ENCODE data around the gene SLC9A3.

SLC9A3 gene

DNA sequence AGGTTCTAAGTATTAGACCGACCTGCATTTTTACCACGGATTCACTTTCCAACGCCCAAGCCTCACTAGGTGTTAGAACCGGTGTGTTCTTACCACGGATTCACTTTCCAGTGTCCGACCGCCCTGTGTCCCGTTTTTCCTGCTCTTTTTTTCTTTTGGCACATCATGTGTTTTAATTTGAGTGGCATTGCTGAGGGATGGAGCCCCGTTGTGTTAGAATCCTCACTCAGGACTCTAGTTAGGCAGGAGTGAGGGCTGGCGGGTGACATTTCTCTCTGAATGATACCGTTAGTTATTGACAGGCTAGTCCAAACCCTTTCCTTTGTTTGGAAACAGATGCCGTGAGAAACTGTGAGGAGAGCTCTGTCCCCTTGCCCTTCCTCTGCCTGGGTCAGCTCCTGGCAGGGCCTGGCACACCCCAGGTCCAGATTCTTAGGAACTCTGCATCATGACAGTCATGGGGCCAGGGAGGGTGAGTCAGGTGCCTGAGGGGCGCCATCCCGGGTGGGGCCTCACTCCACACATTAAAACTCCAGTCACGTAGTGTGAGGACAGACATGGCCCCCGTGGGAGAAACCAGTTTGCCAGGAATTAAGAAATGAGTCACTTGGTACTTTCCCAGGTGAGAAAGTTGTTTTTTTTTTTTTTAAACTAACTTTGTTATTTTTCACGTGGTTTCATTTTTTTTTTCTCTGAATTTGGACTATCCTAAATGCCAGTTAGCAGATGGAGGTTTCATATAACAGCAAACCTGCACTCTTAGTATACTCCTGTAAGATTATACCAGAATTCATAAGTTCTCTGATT, 65.5 kb downstream of the SLC9A3 start:
- no peak for DNase-seq (ENCODE audit: low read depth)

DNA sequence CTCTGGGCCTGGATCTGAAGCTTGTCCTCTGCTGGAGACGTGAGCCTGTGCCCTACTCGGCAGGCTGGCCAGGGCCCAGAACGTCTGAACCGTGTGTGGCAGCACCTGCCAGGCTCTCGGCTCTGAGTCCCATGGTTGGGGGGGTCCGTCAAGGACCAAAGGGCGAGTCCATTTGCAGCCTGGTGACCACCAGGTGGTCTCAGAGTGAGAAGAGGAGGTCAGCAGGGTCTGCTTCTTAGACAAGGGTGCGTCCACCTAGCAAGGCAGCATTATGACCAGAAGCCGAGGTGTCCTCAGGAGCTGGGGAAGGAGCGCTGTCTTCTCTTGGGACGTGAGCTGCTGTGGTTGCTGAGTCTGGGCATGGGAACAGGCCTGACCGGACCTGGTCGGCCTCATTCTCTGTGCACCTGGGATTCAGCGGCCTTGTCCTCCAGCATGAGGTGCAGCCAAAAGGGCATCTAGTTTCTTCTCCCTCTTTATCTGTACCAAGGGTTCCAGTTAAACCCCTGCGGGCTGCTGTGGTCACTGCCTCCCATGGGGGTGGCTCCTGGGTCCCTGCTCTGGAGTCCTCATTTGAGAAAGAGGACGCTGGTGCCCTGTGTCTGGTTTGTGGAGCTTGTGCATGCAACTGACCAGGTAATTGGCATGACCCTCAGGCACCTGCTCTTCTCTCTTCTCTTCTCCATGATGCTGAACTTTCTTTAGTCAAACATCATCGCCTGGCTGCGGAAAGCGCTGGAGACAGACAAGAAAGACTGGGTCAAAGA, 66.9 kb downstream of the SLC9A3 start:
- no peak for DNase-seq (ENCODE audit: low read depth)

DNA sequence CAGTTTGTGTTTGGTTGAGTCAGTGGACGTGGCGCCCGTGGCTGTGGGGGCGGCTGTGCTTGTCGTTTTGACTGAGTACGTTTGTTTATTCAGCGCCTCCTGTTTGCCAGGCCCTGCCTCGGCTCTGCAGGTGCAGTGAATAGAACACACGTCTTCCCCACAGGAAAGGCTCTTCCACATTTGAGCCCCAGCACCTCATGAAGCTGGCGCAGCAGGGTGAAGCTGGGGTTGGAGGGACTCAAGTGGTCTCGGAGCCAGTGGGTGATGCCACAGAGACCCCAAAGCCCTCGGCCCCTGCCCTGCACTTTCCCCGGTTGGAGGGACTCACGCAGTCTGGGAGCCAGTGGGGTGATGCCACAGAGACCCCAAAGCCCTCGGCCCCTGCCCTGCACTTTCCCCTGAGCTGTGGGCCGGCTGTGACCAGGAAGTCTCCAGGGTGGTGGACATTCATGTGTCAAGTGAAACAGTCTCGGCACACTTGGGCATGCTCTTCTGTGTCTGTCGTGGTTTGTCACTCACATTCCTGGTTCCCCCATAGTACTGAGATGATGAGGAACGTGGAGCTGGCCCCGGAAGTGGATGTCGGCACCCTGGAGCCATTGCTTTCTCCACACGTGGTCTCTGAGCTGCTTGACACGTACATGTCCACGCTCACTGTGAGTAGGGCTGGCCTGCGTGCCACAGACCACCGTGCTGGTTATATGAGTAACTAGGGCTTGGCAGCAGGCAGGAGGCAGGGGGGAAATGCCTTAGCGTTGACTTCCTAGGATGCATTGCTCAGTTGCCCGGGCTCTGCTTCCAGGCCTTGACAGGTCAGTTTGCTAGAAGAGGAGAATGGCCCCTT, 67.7 kb downstream of the SLC9A3 start:
- DNase-seq (ENCODE audit: low read depth), result no peak

DNA sequence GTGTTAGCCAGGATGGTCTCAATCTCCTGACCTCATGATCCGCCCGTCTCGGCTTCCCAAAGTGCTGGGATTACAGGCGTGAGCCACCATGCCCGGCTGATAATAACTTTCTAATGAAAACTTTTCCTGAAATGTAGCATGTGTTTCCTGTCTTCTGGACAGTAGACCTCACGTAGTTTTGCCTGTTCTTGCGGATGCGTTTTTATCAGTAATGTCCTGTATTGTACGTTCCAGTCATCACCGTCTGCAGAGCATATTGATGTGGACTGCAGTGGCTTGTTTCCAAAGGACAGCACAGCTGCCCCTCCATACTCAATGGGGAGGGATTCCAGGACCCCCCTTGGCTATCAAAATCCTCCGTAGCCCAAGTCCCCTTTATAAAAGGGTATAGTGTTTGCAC, 68.4 kb downstream of the SLC9A3 start:
- DNase-seq (ENCODE audit: low read depth), result no peak

DNA sequence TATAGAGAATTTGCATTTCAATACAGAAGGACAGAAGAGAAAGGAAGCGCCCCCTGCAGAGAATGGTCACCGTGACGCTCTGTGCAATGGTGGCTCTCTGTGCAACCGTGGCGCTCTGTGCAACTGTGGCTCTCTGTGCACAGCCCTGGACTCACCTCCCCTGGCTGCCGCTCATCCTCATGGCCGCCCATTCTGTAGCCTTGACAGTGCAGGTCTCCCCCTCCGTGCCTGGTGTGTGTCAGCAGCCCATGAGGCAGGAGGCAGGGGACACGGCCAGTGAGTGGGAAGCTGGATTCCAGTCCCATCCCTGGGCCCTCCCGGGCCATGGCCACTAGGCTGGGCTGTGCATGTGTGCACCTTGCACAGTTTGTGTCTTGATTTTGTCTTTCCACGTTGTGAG, 69.3 kb downstream of the SLC9A3 start:
- no peak for DNase-seq (ENCODE audit: low read depth)

DNA sequence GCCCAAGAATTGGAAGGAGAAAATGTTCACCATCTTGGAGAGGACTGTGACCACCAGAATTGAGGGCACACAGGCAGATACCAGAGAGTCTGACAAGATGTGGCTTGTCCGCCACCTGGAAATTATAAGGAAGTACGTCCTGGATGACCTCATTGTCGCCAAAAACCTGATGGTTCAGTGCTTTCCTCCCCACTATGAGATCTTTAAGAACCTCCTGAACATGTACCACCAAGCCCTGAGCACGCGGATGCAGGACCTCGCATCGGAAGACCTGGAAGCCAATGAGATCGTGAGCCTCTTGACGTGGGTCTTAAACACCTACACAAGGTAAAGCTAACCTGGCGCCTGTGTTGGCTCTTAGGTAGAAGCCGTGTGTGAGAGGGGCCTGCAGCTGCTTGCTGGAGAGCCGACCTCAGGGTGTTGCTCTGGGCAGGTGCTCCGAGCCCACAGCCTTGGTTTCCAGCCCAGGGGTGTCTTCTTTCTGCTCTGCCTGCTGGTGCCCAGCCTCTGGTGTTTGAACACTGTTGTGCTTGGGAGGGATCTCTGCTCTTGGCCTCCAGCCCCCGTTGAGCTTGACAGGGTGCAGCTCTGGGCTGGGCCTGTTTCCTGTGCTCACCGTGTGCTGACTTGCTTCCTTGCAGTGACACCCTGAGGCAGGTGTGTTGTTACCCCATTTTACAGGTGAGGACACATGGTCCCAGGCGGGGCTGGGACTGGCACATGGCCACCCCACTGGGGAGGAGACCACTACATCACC, 70.3 kb downstream of the SLC9A3 start:
- no peak for DNase-seq (ENCODE audit: low read depth)

DNA sequence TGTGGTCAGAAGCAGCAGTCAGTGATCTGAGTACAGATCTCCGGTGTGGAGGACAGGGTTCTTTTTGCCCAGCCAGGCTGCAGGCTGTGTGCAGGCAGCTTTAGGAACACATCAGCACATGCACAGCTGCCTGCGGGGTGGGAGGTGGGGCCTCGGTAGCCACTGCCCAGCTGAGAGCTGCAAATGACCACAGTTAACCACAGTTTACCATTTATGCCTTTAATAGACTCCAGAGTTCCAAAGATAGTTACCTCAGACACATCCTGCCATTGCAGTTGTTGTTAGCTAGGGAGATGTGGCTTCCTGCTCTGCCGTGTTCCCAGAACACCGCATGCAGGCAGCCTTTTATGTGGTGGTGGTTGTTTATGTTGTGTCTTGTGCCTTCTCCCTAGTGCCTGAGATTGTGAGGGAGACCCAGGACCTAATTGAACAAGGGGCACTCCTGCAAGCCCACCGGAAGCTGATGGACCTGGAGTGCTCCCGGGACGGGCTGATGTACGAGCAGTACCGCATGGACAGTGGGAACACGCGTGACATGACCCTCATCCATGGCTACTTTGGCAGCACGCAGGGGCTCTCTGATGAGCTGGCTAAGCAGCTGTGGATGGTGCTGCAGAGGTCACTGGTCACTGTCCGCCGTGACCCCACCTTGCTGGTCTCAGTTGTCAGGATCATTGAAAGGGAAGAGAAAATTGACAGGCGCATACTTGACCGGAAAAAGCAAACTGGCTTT, 71.1 kb downstream of the SLC9A3 start:
- no peak for DNase-seq (ENCODE audit: low read depth)

DNA sequence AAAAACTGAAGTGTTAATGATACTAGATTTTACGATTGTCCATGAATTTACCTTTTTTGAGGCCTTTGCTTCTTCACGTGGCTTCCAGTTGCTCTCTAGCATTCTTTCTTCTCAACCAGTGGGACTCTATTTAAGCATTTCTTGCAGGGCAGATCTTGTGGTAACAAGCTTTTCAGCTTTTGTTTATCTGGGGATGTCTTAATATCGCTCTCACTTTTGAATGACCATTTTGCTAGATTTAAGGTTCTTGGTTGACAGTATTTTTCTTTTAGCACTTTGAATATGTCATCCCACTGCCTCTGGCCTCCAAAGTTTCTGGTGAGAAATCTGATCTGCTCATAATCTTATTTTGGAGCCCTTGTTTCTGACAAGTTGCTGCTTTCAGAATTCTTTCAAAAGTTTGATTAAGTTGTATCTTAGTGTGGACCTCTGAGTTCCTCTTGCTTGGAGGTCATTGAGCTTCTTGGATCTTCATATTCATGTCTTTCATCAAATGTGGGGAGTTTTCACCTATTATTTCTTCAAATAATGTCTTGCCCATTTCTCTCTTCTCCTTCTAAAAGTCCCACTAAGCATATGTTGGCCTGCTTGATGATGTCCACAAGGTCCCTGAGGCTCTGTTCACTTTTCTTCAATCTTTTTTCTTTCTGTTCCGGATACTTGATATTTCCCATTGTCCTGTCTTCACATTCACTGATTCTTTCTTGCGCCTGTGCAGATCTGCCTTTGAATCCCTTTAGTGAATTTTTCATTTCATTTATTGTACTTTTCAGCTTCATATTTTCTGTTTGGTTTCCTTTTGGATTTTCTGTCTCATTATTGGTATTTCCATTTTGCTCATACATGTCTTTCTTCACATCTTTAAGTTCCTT, 72.4 kb downstream of the SLC9A3 start:
- no peak for DNase-seq (ENCODE audit: low read depth)

DNA sequence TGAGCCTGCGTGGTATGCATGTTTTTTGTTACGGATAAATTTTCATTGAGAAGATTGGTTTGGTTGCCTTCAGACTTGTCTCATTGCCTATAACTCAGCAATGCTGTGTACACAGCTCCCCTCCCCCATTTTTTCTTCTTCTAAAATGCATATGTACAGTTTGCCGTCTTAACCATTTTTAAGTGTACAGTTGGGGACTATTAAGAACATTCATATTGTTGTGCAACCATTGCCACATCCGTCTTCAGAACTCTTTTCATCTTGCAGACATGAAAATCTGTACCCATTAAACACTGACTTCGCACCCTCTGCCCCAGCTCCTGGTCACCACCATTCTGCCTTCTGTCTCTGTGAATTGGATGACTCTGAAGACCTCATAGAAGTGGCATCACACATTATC, 75.1 kb downstream of the SLC9A3 start:
- no peak for DNase-seq (ENCODE audit: low read depth)

DNA sequence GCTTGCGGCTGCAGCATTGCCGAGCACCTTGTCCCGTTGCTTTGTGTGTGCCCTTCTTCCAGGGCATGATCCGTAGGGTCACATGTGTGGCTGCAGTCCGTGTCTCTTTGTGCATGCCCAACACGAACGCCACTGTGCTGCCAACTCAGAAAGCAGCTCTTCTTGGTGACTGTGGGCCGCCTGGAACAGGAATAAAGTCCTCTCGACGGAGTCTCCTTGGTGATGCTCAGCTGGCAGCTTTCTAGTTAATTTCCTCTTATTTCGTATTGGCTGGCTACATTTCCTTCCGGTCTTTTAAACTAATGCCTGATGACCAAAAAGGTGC, 75.5 kb downstream of the SLC9A3 start:
- no peak for DNase-seq (ENCODE audit: low read depth)

DNA sequence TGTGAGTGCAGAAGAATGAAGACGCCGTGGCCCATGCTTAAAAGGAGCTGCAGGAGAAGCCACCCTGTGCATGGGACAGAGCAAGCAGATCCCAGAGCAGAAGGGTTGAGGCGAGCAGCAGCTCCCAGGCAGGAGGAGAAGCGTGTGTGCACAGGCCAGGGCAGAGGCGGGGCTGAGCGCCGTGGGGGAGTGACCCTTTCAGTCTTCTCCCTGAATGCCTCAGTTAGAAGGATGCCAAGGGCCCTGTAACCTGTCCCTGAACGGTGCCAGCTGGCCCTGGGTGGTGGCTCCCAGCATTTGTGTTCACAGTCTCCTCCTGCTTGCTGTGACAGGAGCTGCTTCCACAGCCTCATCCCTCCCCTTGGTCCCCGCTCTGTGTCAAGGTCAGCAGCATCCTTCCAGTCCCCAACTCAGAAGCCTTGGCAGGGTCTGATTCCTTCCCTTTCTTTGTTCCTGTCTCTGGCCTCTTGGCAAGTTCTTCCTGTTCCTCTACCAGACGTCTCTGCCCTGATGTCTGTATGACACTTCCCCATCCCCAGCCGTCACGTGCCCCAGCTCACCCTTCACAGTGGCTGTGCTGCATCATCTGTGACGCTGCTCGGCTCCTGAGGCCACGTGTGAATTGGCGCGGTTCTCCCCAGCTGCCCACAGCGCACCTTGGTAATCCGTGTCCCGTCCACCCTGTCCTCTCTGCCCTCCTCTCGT, 76.0 kb downstream of the SLC9A3 start:
- DNase-seq (ENCODE audit: low read depth), result no peak

DNA sequence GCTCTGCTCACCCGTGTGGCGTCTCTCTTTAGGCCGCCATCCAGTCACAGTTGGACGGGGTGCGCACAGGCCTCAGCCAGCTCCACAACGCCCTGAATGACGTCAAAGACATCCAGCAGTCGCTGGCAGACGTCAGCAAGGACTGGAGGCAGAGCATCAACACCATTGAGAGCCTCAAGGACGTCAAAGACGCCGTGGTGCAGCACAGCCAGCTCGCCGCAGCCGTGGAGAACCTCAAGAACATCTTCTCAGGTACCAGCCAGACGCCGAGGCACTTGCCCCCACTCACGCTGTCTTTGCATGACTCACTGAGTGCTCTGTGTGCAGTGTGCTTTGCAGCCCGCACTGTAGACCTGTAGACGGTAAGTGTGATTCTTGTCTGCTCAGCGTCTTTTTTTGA, 76.7 kb downstream of the SLC9A3 start:
- DNase-seq (ENCODE audit: low read depth), result no peak

DNA sequence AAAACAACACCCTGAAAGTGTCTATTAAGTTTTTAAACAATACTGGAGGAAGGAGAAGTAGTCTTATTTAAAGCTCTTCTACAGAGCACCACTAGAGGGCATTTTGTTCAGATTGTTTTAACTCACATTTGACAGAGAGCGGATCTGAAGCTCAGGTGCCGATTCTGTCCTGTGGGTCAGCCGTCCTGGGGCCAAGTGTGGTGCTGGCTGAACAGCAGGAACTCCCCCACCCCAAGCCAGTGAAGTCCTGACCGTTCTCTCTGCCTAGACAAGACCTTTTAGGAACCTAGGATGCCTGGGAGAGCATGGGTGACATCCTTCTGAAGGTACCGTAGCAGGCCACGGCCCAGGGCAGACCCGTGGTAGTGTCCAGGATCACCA, 77.4 kb downstream of the SLC9A3 start:
- no peak for DNase-seq (ENCODE audit: low read depth)

DNA sequence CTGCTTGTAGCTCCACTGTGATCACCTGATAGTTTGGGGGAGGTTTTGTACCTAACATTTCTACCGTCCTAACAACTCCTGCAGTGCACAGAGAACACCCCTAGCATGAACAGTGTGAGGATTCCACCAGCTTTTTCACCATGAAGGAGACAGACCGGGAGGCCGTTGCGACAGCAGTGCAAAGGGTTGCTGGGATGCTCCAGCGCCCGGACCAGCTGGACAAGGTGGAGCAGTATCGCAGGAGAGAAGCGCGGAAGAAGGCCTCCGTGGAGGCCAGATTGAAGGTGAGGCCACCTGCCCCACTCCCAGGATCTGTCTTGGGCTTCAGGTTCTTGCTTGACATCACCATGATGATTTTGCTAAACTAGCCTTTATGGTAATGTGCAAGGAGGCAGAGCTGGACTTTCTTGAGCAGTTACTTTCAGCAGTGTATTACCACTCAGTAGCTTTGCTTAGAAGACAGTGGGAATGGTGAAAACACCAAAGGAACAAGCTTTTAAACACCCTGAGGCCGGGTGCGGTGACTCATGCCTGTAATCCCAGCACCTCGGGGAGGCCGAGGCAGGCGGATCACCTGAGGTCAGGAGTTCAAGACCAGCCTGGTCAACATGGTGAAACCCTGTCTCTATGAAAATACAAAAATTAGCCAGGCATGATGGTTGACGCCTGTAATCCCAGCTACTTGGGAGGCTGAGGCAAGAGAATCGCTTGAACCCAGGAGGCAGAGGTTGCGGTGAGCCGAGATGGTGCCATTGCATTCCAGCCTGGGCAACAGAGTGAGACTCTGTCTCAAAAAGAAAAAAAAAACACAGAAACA, 78.0 kb downstream of the SLC9A3 start:
- no peak for DNase-seq (ENCODE audit: low read depth)

DNA sequence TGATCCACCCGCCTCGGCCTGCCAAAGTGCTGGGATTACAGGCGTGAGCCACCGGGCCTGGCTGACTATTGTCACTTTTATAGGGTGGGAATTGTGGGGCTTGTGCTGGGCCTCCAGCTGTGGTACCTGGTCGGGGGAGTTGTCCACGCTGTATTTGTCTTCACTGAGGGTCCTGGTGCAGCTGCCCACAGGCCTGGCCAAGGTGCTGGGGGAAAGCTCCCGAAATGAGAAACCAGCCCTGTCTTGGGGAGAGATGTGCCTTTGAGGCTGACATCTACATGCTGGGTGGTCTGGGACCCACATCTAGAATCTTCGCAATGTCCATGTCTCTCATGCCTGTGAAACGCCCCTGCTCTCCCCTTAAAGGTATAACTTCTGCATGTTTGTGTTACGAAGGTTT, 78.7 kb downstream of the SLC9A3 start:
- no peak for DNase-seq (ENCODE audit: low read depth)

DNA sequence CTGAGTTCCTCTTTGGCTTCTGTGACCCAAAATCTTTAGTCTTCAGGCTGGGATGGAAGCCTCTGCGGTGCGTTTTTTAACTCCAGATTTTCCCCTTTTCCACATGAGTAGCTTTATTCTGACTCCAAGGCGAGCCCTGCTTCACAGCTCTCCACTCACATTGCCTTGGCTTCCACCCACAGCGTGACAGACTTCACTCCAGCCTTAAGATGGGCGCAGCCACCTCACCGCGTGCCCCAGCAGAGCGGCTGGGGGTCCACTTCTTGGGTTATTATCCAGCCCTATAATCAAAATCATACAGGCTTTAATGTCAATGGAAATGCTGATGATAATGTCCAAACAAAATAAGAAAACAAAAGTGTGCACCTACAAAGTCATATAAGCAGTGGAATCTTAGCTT, 80.0 kb downstream of the SLC9A3 start:
- no peak for DNase-seq (ENCODE audit: low read depth)

DNA sequence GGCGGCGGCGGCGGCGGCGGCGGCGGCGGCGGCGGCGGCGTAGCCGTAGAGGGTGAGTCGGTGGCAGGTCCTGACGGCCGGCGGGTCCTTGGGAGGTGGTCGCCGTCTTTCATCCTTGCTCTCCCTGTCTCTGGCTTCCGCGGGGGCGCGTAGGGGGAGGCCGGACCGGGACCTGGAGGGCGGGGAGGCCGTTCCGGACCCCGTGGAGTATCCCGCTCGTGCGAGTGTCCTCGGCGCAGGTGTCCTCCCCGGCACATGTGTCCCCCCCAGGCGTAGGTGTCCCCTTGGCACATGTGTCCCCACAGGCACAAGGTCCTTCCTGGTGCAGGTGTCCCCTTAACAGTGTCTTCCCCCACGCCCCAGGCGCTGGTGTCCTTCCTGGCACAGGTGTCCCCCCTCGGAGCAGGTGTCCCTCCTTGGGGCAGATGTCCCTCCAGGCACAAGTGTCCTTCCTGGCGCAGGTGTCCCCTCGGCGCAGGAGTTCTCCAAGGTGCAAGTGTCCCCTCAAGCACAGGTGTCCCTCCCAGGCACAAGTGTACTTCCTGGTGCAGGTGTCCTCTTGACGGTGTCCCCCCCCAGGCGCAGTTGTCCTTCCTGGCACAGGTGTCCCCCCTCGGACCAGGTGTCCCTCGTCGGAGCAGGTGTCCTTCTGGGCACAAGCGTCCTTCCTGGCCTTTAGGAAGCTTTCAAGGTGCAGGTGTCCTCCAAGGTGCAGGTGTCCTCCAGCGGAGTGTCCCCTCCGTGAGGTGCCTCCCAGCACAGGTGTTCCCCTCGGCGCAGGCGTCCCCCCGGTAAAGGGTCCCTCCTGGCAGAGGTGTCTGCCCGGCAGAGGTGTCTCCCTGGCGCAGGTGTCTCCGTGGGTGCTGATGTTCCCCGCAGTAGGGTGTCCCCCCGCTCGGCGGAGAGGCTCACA, 80.8 kb downstream of the SLC9A3 start:
- DNase-seq (ENCODE audit: low read depth), result no peak
